ENCODE data around the gene CCDC187.
"Not testable (repeated sequence)": the region's sequence is repeated elsewhere in the genome, so short reads cannot be mapped to it uniquely, and the experiment has no call there.

The CCDC187 gene

GRCh38 chr9:136326761-136327303, 22.9 kb upstream of the CCDC187 start:
- peak; percentile 33 for DNase-seq (ENCODE audit: low read depth, low spot score)

- DNase-seq (ENCODE audit: low read depth, low spot score) = peak; percentile 84
These were observed 22.3 kb upstream of the CCDC187 start for GRCh38 chr9:136326061-136326760.

GRCh38 chr9:136325358-136325757, 21.5 kb upstream of the CCDC187 start:
- DNase-seq (ENCODE audit: low read depth, low spot score) = no peak

- no peak for DNase-seq (ENCODE audit: low read depth, low spot score)
These were observed 20.8 kb upstream of the CCDC187 start for GRCh38 chr9:136324501-136325300.

GRCh38 chr9:136323371-136323789, 19.5 kb upstream of the CCDC187 start:
- DNase-seq (ENCODE audit: low read depth, low spot score) = no peak

GRCh38 chr9:136322756-136323330, 18.9 kb upstream of the CCDC187 start:
- DNase-seq (ENCODE audit: low read depth, low spot score) = no peak

GRCh38 chr9:136321561-136321960, 17.7 kb upstream of the CCDC187 start:
- DNase-seq (ENCODE audit: low read depth, low spot score) = no peak

GRCh38 chr9:136320972-136321371, 17.1 kb upstream of the CCDC187 start:
- not testable (repeated sequence) for DNase-seq (ENCODE audit: low read depth, low spot score)

GRCh38 chr9:136319955-136320354, 16.1 kb upstream of the CCDC187 start:
- not testable (repeated sequence) for DNase-seq (ENCODE audit: low read depth, low spot score)

- DNase-seq (ENCODE audit: low read depth, low spot score) = not testable (repeated sequence)
These were observed 15.3 kb upstream of the CCDC187 start for GRCh38 chr9:136319244-136319643.

GRCh38 chr9:136318776-136319241, 14.9 kb upstream of the CCDC187 start:
- no peak for DNase-seq (ENCODE audit: low read depth, low spot score)

- DNase-seq (ENCODE audit: low read depth, low spot score) = no peak
These were observed 14.3 kb upstream of the CCDC187 start for GRCh38 chr9:136318111-136318775.

- DNase-seq (ENCODE audit: low read depth, low spot score) = no peak
These were observed 13.8 kb upstream of the CCDC187 start for GRCh38 chr9:136317695-136318094.

GRCh38 chr9:136316896-136317676, 13.2 kb upstream of the CCDC187 start:
- no peak for DNase-seq (ENCODE audit: low read depth, low spot score)

GRCh38 chr9:136316271-136316751, 12.4 kb upstream of the CCDC187 start:
- DNase-seq (ENCODE audit: low read depth, low spot score) = no peak

- DNase-seq (ENCODE audit: low read depth, low spot score) = no peak
These were observed 11.1 kb upstream of the CCDC187 start for GRCh38 chr9:136314944-136315343.

GRCh38 chr9:136314056-136314416, 10.1 kb upstream of the CCDC187 start:
- no peak for DNase-seq (ENCODE audit: low read depth, low spot score)

GRCh38 chr9:136313111-136314055, 9.5 kb upstream of the CCDC187 start:
- no peak for DNase-seq (ENCODE audit: low read depth, low spot score)

- DNase-seq (ENCODE audit: low read depth, low spot score) = peak; percentile 75
These were observed 8.5 kb upstream of the CCDC187 start for GRCh38 chr9:136312436-136312835.

- no peak for DNase-seq (ENCODE audit: low read depth, low spot score)
These were observed 8.1 kb upstream of the CCDC187 start for GRCh38 chr9:136312009-136312375.
